DOHH2 (cell line): Measurements from ENCODE around the gene CRYBG1.

Source experiments
- H3F3A ChIP-seq: fragments of 200-600 bp; sonication (generic), shearing (Covaris generic); 2 replicates; pipeline ENCODE4 v1.6.0; 2016; ENCODE audit warnings: antibody characterized with exemption, mild to moderate bottlenecking; ENCODE audit not compliant: control insufficient read depth, insufficient read depth
- H3K27ac ChIP-seq: fragments of 200-600 bp; sonication (generic); 2 replicates; pipeline ENCODE4 v1.5.1; 2014; ENCODE audit warnings: low read depth, mild to moderate bottlenecking, low read length, moderate library complexity
- H3K27me3 ChIP-seq: fragments of 200-600 bp; sonication (generic); 2 replicates; pipeline ENCODE4 v1.6.1; 2014; ENCODE audit warnings: mild to moderate bottlenecking, low read length, mixed read lengths; ENCODE audit not compliant: control insufficient read depth
- H3K36me3 ChIP-seq: fragments of 200-600 bp; sonication (generic); 2 replicates; pipeline ENCODE4 v1.6.1; 2014; ENCODE audit warnings: mild to moderate bottlenecking, low read length, moderate library complexity, mixed read lengths; ENCODE audit not compliant: control insufficient read depth
- H3K4me1 ChIP-seq: fragments of 200-600 bp; sonication (generic); 2 replicates; pipeline ENCODE4 v1.6.1; 2014; ENCODE audit warnings: mild to moderate bottlenecking, low read length, mixed read lengths; ENCODE audit not compliant: control insufficient read depth
- H3K4me2 ChIP-seq: fragments of 200-600 bp; sonication (generic); 2 replicates; pipeline ENCODE4 v1.6.0; 2014; ENCODE audit warnings: mild to moderate bottlenecking, low read length, moderate library complexity
- H3K4me3 ChIP-seq: fragments of 200-600 bp; sonication (generic); 2 replicates; pipeline ENCODE4 v1.5.1; 2014; ENCODE audit warnings: mild to moderate bottlenecking, low read length, mixed read lengths
- H3K79me2 ChIP-seq: fragments of 200-600 bp; sonication (generic); 2 replicates; pipeline ENCODE4 v1.6.1; 2014; ENCODE audit warnings: mild to moderate bottlenecking, low read length, mixed read lengths; ENCODE audit not compliant: control insufficient read depth
- H3K9me2 ChIP-seq: fragments of 200-600 bp; sonication (generic); replicated peaks from 2 replicates; pipeline ENCODE4 v1.6.1; 2014; ENCODE audit warnings: mild to moderate bottlenecking, low read length, mixed read lengths; ENCODE audit not compliant: control insufficient read depth
- H3K9me3 ChIP-seq: fragments of 200-600 bp; sonication (generic); 2 replicates; pipeline ENCODE4 v1.6.1; 2014; ENCODE audit warnings: antibody characterized with exemption, low read length, mixed read lengths; ENCODE audit not compliant: control insufficient read depth, insufficient read depth
- H4K20me1 ChIP-seq: fragments of 200-600 bp; sonication (generic); 2 replicates; pipeline ENCODE4 v1.6.0; 2014; ENCODE audit warnings: low read depth, mild to moderate bottlenecking, antibody characterized with exemption, low read length, moderate library complexity; ENCODE audit not compliant: control insufficient read depth, insufficient read depth
- EZH2phosphoT487 ChIP-seq: fragments of 200-600 bp; sonication (generic); IDR thresholded peaks from 2 replicates; pipeline ENCODE4 v1.6.1; 2017; ENCODE audit warnings: borderline replicate concordance, mild to moderate bottlenecking, antibody characterized with exemption, low read length, moderate library complexity, mixed read lengths
- TF ChIP-seq, protein P1 (sequence below): fragments of 200-600 bp; sonication (generic); IDR thresholded peaks from one replicate; pipeline ENCODE4 v1.5.1; 2014; ENCODE audit warnings: antibody characterized with exemption, mild to moderate bottlenecking, low read depth, low read length; ENCODE audit not compliant: poor library complexity, severe bottlenecking

The CRYBG1 gene

DNA sequence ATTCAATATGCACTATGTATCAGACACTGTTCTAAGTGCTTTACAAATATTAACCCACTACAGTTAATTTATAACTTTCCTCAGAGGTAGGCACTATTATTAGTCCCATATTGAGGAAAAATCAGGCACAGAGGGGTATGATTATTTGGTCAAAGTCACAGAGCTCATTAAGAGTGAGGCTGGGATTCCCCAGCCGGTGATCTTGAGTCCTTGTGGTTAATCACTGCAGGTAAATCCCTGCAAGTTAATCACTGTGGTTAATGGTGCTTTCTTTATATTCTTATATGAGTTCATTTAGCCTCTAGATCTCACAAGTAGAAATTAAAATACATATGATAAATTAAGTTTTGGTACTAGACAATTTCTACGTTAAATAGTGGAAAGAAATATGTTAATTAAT is 9.2 kb downstream of the CRYBG1 start:
- TF ChIP-seq EZH2phosphoT487, result no peak
- TF ChIP-seq, protein P1, sequence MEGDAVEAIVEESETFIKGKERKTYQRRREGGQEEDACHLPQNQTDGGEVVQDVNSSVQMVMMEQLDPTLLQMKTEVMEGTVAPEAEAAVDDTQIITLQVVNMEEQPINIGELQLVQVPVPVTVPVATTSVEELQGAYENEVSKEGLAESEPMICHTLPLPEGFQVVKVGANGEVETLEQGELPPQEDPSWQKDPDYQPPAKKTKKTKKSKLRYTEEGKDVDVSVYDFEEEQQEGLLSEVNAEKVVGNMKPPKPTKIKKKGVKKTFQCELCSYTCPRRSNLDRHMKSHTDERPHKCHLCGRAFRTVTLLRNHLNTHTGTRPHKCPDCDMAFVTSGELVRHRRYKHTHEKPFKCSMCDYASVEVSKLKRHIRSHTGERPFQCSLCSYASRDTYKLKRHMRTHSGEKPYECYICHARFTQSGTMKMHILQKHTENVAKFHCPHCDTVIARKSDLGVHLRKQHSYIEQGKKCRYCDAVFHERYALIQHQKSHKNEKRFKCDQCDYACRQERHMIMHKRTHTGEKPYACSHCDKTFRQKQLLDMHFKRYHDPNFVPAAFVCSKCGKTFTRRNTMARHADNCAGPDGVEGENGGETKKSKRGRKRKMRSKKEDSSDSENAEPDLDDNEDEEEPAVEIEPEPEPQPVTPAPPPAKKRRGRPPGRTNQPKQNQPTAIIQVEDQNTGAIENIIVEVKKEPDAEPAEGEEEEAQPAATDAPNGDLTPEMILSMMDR, result no peak
- H4K20me1 ChIP-seq, result no peaks in the 10 kb centered on the region
- H3K4me1 ChIP-seq, result no peaks in the 10 kb centered on the region
- no peaks in the 10 kb centered on the region for H3K9me2 ChIP-seq
- H3K27ac ChIP-seq, result no peak overlapping the region
- H3K4me2 ChIP-seq, result no peak overlapping the region
- H3K4me3 ChIP-seq, result no peak overlapping the region
- H3K79me2 ChIP-seq, result no peaks in the 10 kb centered on the region
- no peaks in the 10 kb centered on the region for H3K9me3 ChIP-seq
- H3K27me3 ChIP-seq, result peaks cover 11% of the 10 kb centered on the region; the same call in 1 of the 2 replicates
- no peaks in the 10 kb centered on the region for H3K36me3 ChIP-seq
- H3F3A ChIP-seq, result no peaks in the 10 kb centered on the region

- Histone ChIP-seq H3K9me3 (no peaks in the 10 kb centered on the region), H3F3A (no peaks in the 10 kb centered on the region), H3K4me3 (no peak overlapping the region), H3K4me1 (no peaks in the 10 kb centered on the region), H3K27ac (no peak overlapping the region), H3K4me2 (no peak overlapping the region), H3K36me3 (no peaks in the 10 kb centered on the region), H3K79me2 (no peaks in the 10 kb centered on the region), H3K27me3 (peaks cover 11% of the 10 kb centered on the region; the same call in 1 of the 2 replicates), H4K20me1 (no peaks in the 10 kb centered on the region), H3K9me2 (no peaks in the 10 kb centered on the region)
- TF ChIP-seq, protein P1, result no peak
- TF ChIP-seq EZH2phosphoT487, result no peak
Observed at GRCh38 chr6:106370639-106371038, 10.1 kb downstream of the CRYBG1 start.

DNA sequence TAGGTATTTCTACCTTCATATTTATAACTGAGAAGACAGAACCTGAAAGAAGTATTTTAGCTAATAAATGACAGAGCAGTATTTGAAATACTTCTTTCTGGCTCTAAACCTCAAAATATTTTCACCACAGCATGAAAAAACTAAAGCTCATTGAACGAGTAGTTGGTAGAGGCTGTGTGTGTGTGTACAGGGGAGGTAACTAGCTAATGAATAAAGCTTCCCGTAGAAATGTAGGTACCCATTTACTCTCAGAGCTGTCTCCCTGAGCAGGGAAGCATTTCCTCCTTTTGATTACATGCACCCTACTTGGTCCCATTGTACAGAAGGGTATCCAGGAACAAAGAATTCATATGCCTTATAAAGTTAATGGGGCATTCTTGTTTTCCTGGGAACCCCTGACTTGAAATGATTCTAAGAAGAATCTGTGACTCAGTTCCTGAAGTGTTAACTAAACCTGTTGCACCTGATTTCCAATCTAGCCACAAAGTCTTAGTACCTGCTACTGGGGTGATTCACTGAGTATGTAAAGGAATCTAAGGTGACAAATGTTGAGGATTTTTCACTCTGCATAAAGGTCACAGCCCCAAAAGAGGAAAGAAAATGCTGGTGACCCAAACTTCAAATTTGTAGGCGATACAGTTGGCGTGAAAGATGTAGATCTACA is 12.5 kb downstream of the CRYBG1 start:
- Histone ChIP-seq H3K4me1 (peaks cover 10% of the 10 kb centered on the region), H4K20me1 (no peaks in the 10 kb centered on the region), H3K79me2 (no peaks in the 10 kb centered on the region), H3F3A (peaks cover 3% of the 10 kb centered on the region; the same call in 1 of the 2 replicates), H3K4me2 (no peak overlapping the region), H3K27me3 (peaks cover 14% of the 10 kb centered on the region), H3K9me3 (no peaks in the 10 kb centered on the region), H3K36me3 (no peaks in the 10 kb centered on the region), H3K27ac (no peak overlapping the region), H3K9me2 (no peaks in the 10 kb centered on the region), H3K4me3 (no peak overlapping the region)
- TF ChIP-seq, protein P1, result no peak
- TF ChIP-seq EZH2phosphoT487, result no peak
